Esophagus muscularis mucosa (tissue), 3 donors: ENCODE results near the gene SLC39A7.

Source experiments
- POLR2A ChIP-seq: fragments of 450-650 bp; IDR thresholded peaks from one replicate; pipeline ENCODE4 v1.6.1; 2017; ENCODE audit warnings: antibody characterized with exemption, moderate library complexity, mild to moderate bottlenecking, low read depth
- TF ChIP-seq, protein P1 (sequence below), 3 experiments: fragments of 200-600 bp in 2 of 3; fragments of 450-650 bp in 1 of 3; sonication (generic) in 2 of 3; IDR thresholded peaks; one replicate each; pipeline ENCODE4 v1.5.1; 2017 to 2019; ENCODE audit warnings: antibody characterized with exemption in 3 of 3, mild to moderate bottlenecking in 2 of 3, moderate library complexity in 1 of 3

DNA sequence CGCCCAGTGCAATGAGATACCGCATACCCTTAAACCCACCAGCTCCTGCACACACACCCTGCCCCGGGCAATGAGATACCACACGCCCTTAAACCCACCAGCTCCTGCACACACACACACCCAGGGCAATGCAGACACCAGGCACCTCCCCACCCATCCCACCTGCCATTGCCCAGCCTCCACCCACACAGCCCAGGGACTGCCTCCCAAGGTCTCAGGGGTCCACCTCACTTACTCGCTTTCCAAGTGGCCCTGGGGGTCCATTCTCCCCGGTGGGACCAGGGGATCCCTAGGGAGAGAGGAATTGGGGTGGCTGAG lies 32.4 kb upstream of the SLC39A7 start:
- TF ChIP-seq, protein P1, sequence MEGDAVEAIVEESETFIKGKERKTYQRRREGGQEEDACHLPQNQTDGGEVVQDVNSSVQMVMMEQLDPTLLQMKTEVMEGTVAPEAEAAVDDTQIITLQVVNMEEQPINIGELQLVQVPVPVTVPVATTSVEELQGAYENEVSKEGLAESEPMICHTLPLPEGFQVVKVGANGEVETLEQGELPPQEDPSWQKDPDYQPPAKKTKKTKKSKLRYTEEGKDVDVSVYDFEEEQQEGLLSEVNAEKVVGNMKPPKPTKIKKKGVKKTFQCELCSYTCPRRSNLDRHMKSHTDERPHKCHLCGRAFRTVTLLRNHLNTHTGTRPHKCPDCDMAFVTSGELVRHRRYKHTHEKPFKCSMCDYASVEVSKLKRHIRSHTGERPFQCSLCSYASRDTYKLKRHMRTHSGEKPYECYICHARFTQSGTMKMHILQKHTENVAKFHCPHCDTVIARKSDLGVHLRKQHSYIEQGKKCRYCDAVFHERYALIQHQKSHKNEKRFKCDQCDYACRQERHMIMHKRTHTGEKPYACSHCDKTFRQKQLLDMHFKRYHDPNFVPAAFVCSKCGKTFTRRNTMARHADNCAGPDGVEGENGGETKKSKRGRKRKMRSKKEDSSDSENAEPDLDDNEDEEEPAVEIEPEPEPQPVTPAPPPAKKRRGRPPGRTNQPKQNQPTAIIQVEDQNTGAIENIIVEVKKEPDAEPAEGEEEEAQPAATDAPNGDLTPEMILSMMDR (IDR thresholded peaks at IDR 0.05) = no peak
- TF ChIP-seq POLR2A = no peak
